Measurements from ENCODE around the gene SLC2A13.

GRCh38 chr12:40038619-40039018 is 67.3 kb downstream of the SLC2A13 start:
- no peak for TF ChIP-seq TCF12 (IDR thresholded peaks at IDR 0.05; ENCODE audit: low read depth, low read length)
- no peak for TF ChIP-seq EZH2 (IDR thresholded peaks at IDR 0.05; ENCODE audit: borderline replicate concordance, control insufficient read depth, low read depth, low read length)
- TF ChIP-seq POLR2A (IDR thresholded peaks at IDR 0.05; ENCODE audit: low read depth, low read length), result no peak
- TF ChIP-seq CTCF (IDR thresholded peaks at IDR 0.05 in 2 of 3, conservative IDR thresholded peaks at IDR 0.05 in 1 of 3; ENCODE audit: control insufficient read depth in 2 of 3, extremely low read depth in 1 of 3, insufficient read depth in 1 of 3, low read depth in 3 of 3, low read length in 3 of 3), result no peak
- TF ChIP-seq BCLAF1 (IDR thresholded peaks at IDR 0.05), result no peak
- no peak for TF ChIP-seq POLR2AphosphoS5 (IDR thresholded peaks at IDR 0.05; ENCODE audit: low read length)
- TF ChIP-seq MEF2A (IDR thresholded peaks at IDR 0.05; ENCODE audit: insufficient read depth, low read depth, low read length), result no peak
- no peak for TF ChIP-seq NFIC (IDR thresholded peaks at IDR 0.05; ENCODE audit: low read depth, low read length)
- no peak for TF ChIP-seq EP300 (IDR thresholded peaks at IDR 0.05; ENCODE audit: borderline replicate concordance in 1 of 2, control insufficient read depth in 1 of 2, low read depth in 2 of 2, low read length in 2 of 2)
- TF ChIP-seq SMAD1 (IDR thresholded peaks at IDR 0.05; ENCODE audit: low read depth, partially characterized antibody), result no peak
- no peak for TF ChIP-seq MEF2B (IDR thresholded peaks at IDR 0.05; ENCODE audit: partially characterized antibody, poor library complexity, severe bottlenecking)
- TF ChIP-seq DPF2 (IDR thresholded peaks at IDR 0.05), result no peak
- no peak for TF ChIP-seq HDAC6 (IDR thresholded peaks at IDR 0.05; ENCODE audit: unreplicated experiment)

Data from GM12878 (cell line).